Panc1 (cell line): ENCODE measurements around the gene GIMAP2. TPM values are rescaled to one million over a fixed set of nuclear protein-coding genes. Genes with fewer than 3 reads are reported as not detected.

Source experiments
- ATAC-seq: fragments of 200-7000 bp; cut with Tn5 transposase; 2 replicates; pipeline ENCODE4 v1.9.1; 2020; ENCODE audit warnings: mild to moderate bottlenecking, moderate library complexity
- BruUV-seq: library from RNA; stranded (reverse); fragments of 400-500 nt; replicated peaks from 2 replicates; lab custom pipeline; 2021; lab: Mats Ljungman, UMichigan
- CTCF ChIA-PET: fragments of 300-600 bp; sonication (Branson Sonifier 250); formaldehyde crosslinking; loops from one replicate; lab custom pipeline; 2022; ENCODE audit warnings: antibody characterized with exemption; lab: Charles Lee
- POLR2A ChIA-PET: fragments of 300-600 bp; sonication (Branson Sonifier 250); formaldehyde crosslinking; loops from one replicate; lab custom pipeline; 2022; ENCODE audit warnings: antibody characterized with exemption; lab: Charles Lee
- DNase-seq: peaks from one replicate; pipeline ENCODE4 v3.0.0-alpha.2; 2010; ENCODE audit warnings: low read depth, low spot score
- H3K27ac ChIP-seq: 2 replicates; pipeline ENCODE4 v1.5.1; 2011; ENCODE audit warnings: mild to moderate bottlenecking, low read length, inconsistent platforms
- H3K27me3 ChIP-seq: fragments of 200-500 bp; sonication (Bioruptor generic); 2 replicates; pipeline ENCODE4 v1.6.0; 2014; ENCODE audit warnings: low read length, inconsistent platforms; ENCODE audit not compliant: control insufficient read depth, insufficient read depth
- H3K36me3 ChIP-seq: fragments of 200-500 bp; sonication (Bioruptor generic); 2 replicates; pipeline ENCODE4 v1.5.1; 2014; ENCODE audit warnings: inconsistent platforms, mild to moderate bottlenecking, low read length, moderate library complexity; ENCODE audit not compliant: control insufficient read depth, insufficient read depth
- H3K4me1 ChIP-seq: 2 replicates; pipeline ENCODE4 v1.5.1; 2011; ENCODE audit warnings: inconsistent platforms, mild to moderate bottlenecking, low read length, moderate library complexity; ENCODE audit not compliant: control insufficient read depth, insufficient read depth
- H3K4me3 ChIP-seq, 2 experiments: 2 replicates each; pipeline ENCODE4 v1.5.1; 2011 to 2012; ENCODE audit warnings: low read depth in 2 of 2, low read length in 2 of 2, mild to moderate bottlenecking in 2 of 2, inconsistent platforms in 1 of 2, moderate library complexity in 1 of 2
- H3K9me3 ChIP-seq: fragments of 200-500 bp; sonication (Bioruptor generic); 2 replicates; pipeline ENCODE4 v1.5.1; 2014; ENCODE audit warnings: low read depth, mild to moderate bottlenecking, inconsistent platforms, low read length, moderate library complexity; ENCODE audit not compliant: control insufficient read depth, insufficient read depth
- POLR2AphosphoS5 ChIP-seq: IDR thresholded peaks from 2 replicates; pipeline ENCODE4 v1.6.1; 2012; ENCODE audit warnings: mild to moderate bottlenecking, low read depth, low read length, moderate library complexity
- SIN3A ChIP-seq: IDR thresholded peaks from 2 replicates; pipeline ENCODE4 v1.6.1; 2012; ENCODE audit warnings: low read depth, mild to moderate bottlenecking, low read length, moderate library complexity, borderline replicate concordance; ENCODE audit not compliant: insufficient read depth
- TCF7L2 ChIP-seq: IDR thresholded peaks from 2 replicates; pipeline ENCODE4 v1.6.1; 2011; ENCODE audit warnings: mild to moderate bottlenecking, low read depth, low read length, inconsistent platforms
- in situ Hi-C: cut with HindIII; loops from 2 replicates; pipeline ENCODE4 v1.10.0; 2016; ENCODE audit warnings: low sequenced_read_pairs, low pct_unique_long_range_greater_than_20kb
- intact Hi-C: fragments of 100-400 bp; cut with micrococcal nuclease; formaldehyde crosslinking; loops from one replicate; pipeline ENCODE4 v1.10.0; 2022; ENCODE audit not compliant: unreplicated experiment
- total RNA-seq: library from RNA; stranded (reverse); gene quantifications from one replicate; pipeline ENCODE4 v1.2.1, GENCODE V29; 2021; ENCODE audit not compliant: unreplicated experiment
- TF ChIP-seq, protein P1 (sequence below), 2 experiments: IDR thresholded peaks; 2 replicates each; pipeline ENCODE4 v1.6.1; 2011 to 2012; ENCODE audit warnings: low read depth in 2 of 2, control low read depth in 1 of 2, low read length in 1 of 2, mild to moderate bottlenecking in 1 of 2, moderate library complexity in 1 of 2; ENCODE audit not compliant: insufficient read depth in 1 of 2
- TF ChIP-seq, protein P2 (sequence below): fragments of 450-650 bp; IDR thresholded peaks from 2 replicates; pipeline ENCODE4 v1.5.1; 2017; ENCODE audit warnings: mild to moderate bottlenecking

Gene GIMAP2
- total RNA-seq, 1 experiment from 2014 or later, result 1.5 TPM

DNA sequence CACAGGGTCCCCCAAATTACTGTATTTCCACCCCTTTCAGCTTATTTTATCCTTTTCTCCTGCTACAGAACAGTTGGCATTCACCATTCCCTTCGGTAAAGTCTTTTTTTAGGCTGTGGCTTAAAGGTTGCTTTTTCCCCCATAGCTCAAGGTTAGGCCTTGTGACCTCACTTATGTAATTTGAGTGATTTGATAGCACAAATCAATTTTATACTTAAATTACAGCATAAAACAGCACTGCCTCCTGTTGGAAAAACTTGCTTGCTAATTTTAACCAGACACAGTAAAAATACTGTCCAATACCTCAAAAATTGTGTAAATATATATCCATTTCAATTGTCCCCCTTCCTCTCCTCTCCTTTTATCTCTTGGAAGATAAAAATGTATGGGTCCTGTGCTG, 38.0 kb downstream of the GIMAP2 start:
- in situ Hi-C loops, result no loop called here

DNA sequence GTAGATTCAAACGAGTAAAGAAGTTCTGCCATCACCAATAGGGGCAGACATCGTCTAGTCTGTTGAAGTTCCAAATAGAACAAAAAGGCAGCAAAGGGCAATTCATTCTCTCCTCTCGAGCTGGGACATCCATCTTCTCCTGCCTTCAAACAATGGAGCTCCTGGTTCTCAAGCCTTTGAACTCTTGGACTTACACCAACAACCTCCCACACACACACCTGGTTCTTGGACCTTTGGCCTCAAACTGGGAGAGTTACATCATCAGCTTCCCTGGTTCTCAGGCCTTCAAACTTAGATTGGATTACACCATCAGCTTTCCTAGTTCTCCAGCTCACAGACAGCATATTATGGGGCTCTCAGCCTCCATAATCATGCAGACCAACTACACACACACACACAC, 41.9 kb downstream of the GIMAP2 start:
- POLR2A ChIA-PET, result no interaction called here
- Histone ChIP-seq H3K4me3 (no peak overlapping the region), H3K27me3 (no peaks in the 10 kb centered on the region; the same call in 1 of the 2 replicates), H3K27ac (no peak overlapping the region), H3K4me1 (no peaks in the 10 kb centered on the region), H3K36me3 (no peaks in the 10 kb centered on the region), H3K9me3 (peaks cover 4% of the 10 kb centered on the region; the same call in 1 of the 2 replicates)
- in situ Hi-C loops, result no loop called here
- DNase-seq (no peak), ATAC-seq (no peak)
- no TSS peak for BruUV-seq
- TF ChIP-seq, protein P1, sequence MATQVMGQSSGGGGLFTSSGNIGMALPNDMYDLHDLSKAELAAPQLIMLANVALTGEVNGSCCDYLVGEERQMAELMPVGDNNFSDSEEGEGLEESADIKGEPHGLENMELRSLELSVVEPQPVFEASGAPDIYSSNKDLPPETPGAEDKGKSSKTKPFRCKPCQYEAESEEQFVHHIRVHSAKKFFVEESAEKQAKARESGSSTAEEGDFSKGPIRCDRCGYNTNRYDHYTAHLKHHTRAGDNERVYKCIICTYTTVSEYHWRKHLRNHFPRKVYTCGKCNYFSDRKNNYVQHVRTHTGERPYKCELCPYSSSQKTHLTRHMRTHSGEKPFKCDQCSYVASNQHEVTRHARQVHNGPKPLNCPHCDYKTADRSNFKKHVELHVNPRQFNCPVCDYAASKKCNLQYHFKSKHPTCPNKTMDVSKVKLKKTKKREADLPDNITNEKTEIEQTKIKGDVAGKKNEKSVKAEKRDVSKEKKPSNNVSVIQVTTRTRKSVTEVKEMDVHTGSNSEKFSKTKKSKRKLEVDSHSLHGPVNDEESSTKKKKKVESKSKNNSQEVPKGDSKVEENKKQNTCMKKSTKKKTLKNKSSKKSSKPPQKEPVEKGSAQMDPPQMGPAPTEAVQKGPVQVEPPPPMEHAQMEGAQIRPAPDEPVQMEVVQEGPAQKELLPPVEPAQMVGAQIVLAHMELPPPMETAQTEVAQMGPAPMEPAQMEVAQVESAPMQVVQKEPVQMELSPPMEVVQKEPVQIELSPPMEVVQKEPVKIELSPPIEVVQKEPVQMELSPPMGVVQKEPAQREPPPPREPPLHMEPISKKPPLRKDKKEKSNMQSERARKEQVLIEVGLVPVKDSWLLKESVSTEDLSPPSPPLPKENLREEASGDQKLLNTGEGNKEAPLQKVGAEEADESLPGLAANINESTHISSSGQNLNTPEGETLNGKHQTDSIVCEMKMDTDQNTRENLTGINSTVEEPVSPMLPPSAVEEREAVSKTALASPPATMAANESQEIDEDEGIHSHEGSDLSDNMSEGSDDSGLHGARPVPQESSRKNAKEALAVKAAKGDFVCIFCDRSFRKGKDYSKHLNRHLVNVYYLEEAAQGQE (IDR thresholded peaks at IDR 0.05; ENCODE audit: insufficient read depth in 1 of 2, low read depth in 2 of 2, low read length in 1 of 2), result no peak
- TF ChIP-seq SIN3A, result no peak
- TF ChIP-seq POLR2AphosphoS5, result no peak
- TF ChIP-seq TCF7L2, result no peak
- TF ChIP-seq, protein P2, sequence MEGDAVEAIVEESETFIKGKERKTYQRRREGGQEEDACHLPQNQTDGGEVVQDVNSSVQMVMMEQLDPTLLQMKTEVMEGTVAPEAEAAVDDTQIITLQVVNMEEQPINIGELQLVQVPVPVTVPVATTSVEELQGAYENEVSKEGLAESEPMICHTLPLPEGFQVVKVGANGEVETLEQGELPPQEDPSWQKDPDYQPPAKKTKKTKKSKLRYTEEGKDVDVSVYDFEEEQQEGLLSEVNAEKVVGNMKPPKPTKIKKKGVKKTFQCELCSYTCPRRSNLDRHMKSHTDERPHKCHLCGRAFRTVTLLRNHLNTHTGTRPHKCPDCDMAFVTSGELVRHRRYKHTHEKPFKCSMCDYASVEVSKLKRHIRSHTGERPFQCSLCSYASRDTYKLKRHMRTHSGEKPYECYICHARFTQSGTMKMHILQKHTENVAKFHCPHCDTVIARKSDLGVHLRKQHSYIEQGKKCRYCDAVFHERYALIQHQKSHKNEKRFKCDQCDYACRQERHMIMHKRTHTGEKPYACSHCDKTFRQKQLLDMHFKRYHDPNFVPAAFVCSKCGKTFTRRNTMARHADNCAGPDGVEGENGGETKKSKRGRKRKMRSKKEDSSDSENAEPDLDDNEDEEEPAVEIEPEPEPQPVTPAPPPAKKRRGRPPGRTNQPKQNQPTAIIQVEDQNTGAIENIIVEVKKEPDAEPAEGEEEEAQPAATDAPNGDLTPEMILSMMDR, result no peak
- CTCF ChIA-PET, result no interaction called here
- intact Hi-C loops, result no loop called here

More for the DNA sequence above, 38.0 kb downstream of the GIMAP2 start:
- DNase-seq (no peak), ATAC-seq (no peak)
- intact Hi-C loops, result no loop called here
- Histone ChIP-seq H3K27me3 (no peaks in the 10 kb centered on the region; the same call in 1 of the 2 replicates), H3K36me3 (no peaks in the 10 kb centered on the region), H3K4me3 (no peak overlapping the region), H3K27ac (no peak overlapping the region), H3K9me3 (peaks cover under 1% of the 10 kb centered on the region; the same call in 1 of the 2 replicates), H3K4me1 (no peaks in the 10 kb centered on the region)
- no TSS peak for BruUV-seq
- TF ChIP-seq, protein P2, result no peak
- TF ChIP-seq SIN3A (no peak), TCF7L2 (no peak), POLR2AphosphoS5 (no peak)
- TF ChIP-seq, protein P1 (IDR thresholded peaks at IDR 0.05; ENCODE audit: insufficient read depth in 1 of 2, low read depth in 2 of 2, low read length in 1 of 2), result no peak
- ChIA-PET CTCF (no interaction called here), POLR2A (no interaction called here)
